SK-N-SH treated with all-trans-retinoic acid at 6 μM for 48 hours (cell line): Measurements from ENCODE around the gene TMEM131.

Experiments
- ATAC-seq: fragments of 200-7000 bp; cut with Tn5 transposase; 3 replicates; pipeline ENCODE4 v1.9.1; 2020; ENCODE audit warnings: mild to moderate bottlenecking, moderate library complexity
- ARNTL ChIP-seq: fragments of 450-650 bp; formaldehyde crosslinking; IDR thresholded peaks from 2 replicates; pipeline ENCODE4 v1.5.0; 2020; ENCODE audit warnings: low read depth, mild to moderate bottlenecking, moderate library complexity, borderline replicate concordance
- BACH2 ChIP-seq: fragments of 250-450 bp; sonication (Bioruptor Pico); IDR thresholded peaks from 2 replicates; pipeline ENCODE4 v1.9.0; 2021; ENCODE audit warnings: mild to moderate bottlenecking, borderline replicate concordance
- CSDC2 ChIP-seq: fragments of 250-450 bp; sonication (Bioruptor Pico); IDR thresholded peaks from 2 replicates; pipeline ENCODE4 v1.5.0; 2020; ENCODE audit warnings: mild to moderate bottlenecking, moderate library complexity
- CSRNP3 ChIP-seq: fragments of 250-450 bp; sonication (Bioruptor Pico); IDR thresholded peaks from 2 replicates; pipeline ENCODE4 v1.5.1; 2021; ENCODE audit warnings: mild to moderate bottlenecking, moderate library complexity
- ESRRG ChIP-seq: fragments of 250-450 bp; sonication (Bioruptor Pico); IDR thresholded peaks from 2 replicates; pipeline ENCODE4 v1.6.1; 2021; ENCODE audit warnings: mild to moderate bottlenecking
- GLIS3 ChIP-seq: fragments of 250-450 bp; sonication (Bioruptor Pico); IDR thresholded peaks from 2 replicates; pipeline ENCODE4 v1.5.0; 2020; ENCODE audit warnings: mild to moderate bottlenecking, moderate library complexity
- ISL1 ChIP-seq: fragments of 250-450 bp; sonication (Bioruptor Pico); IDR thresholded peaks from 2 replicates; pipeline ENCODE4 v2.1.2; 2022; ENCODE audit warnings: mild to moderate bottlenecking, moderate library complexity
- OSR1 ChIP-seq: fragments of 250-450 bp; sonication (Bioruptor Pico); IDR thresholded peaks from 2 replicates; pipeline ENCODE4 v1.8.0; 2022; ENCODE audit warnings: moderate library complexity, mild to moderate bottlenecking, inconsistent platforms
- PPARA ChIP-seq: fragments of 250-450 bp; sonication (Bioruptor Pico); IDR thresholded peaks from 2 replicates; pipeline ENCODE4 v1.5.0; 2020; ENCODE audit warnings: mild to moderate bottlenecking, borderline replicate concordance
- RARB ChIP-seq: fragments of 250-450 bp; sonication (Bioruptor Pico); IDR thresholded peaks from 2 replicates; pipeline ENCODE4 v1.8.0; 2021; ENCODE audit warnings: mild to moderate bottlenecking, moderate library complexity
- SNAI2 ChIP-seq: fragments of 250-450 bp; sonication (Bioruptor Pico); IDR thresholded peaks from 2 replicates; pipeline ENCODE4 v1.5.0; 2020; ENCODE audit warnings: mild to moderate bottlenecking, moderate library complexity
- TCF4 ChIP-seq: fragments of 250-450 bp; sonication (Bioruptor Pico); IDR thresholded peaks from 2 replicates; pipeline ENCODE4 v1.8.0; 2021; ENCODE audit warnings: mild to moderate bottlenecking, moderate library complexity, borderline replicate concordance
- TOX ChIP-seq: fragments of 250-450 bp; sonication (Bioruptor Pico); IDR thresholded peaks from 2 replicates; pipeline ENCODE4 v1.8.0; 2021; ENCODE audit warnings: mild to moderate bottlenecking, moderate library complexity, borderline replicate concordance
- TSHZ2 ChIP-seq: fragments of 250-450 bp; sonication (Bioruptor Pico); IDR thresholded peaks from 2 replicates; pipeline ENCODE4 v1.5.0; 2020; ENCODE audit warnings: mild to moderate bottlenecking, moderate library complexity
- ZC3H10 ChIP-seq: fragments of 250-450 bp; sonication (Bioruptor Pico); IDR thresholded peaks from 2 replicates; pipeline ENCODE4 v1.5.1; 2021; ENCODE audit warnings: mild to moderate bottlenecking, moderate library complexity
- ZFP3 ChIP-seq: fragments of 250-450 bp; sonication (Bioruptor Pico); IDR thresholded peaks from 2 replicates; pipeline ENCODE4 v1.5.0; 2020; ENCODE audit warnings: mild to moderate bottlenecking, moderate library complexity
- ZNF565 ChIP-seq: fragments of 450-650 bp; formaldehyde crosslinking; conservative IDR thresholded peaks from 2 replicates; pipeline ENCODE4 v1.5.0; 2020; ENCODE audit warnings: low read depth, mild to moderate bottlenecking, moderate library complexity
- ZNF70 ChIP-seq: fragments of 450-650 bp; formaldehyde crosslinking; IDR thresholded peaks from 2 replicates; pipeline ENCODE4 v1.5.0; 2020; ENCODE audit warnings: mild to moderate bottlenecking, moderate library complexity
- ZNF8 ChIP-seq: fragments of 450-650 bp; formaldehyde crosslinking; IDR thresholded peaks from 2 replicates; pipeline ENCODE4 v1.5.0; 2020; ENCODE audit warnings: mild to moderate bottlenecking, moderate library complexity
- TF ChIP-seq, protein P1 (sequence below): fragments of 250-450 bp; sonication (Bioruptor Pico); IDR thresholded peaks from 2 replicates; pipeline ENCODE4 v1.5.1; 2020; ENCODE audit warnings: low read depth, mild to moderate bottlenecking, moderate library complexity
- TF ChIP-seq, protein P2 (sequence below): fragments of 250-450 bp; sonication (Bioruptor Pico); IDR thresholded peaks from 2 replicates; pipeline ENCODE4 v1.8.0; 2021; ENCODE audit warnings: low read depth, mild to moderate bottlenecking, moderate library complexity, borderline replicate concordance
- TF ChIP-seq, protein P3 (sequence below): fragments of 250-450 bp; sonication (Bioruptor Pico); IDR thresholded peaks from 2 replicates; pipeline ENCODE4 v1.8.0; 2020; ENCODE audit warnings: mild to moderate bottlenecking, moderate library complexity, borderline replicate concordance

The TMEM131 gene

GRCh38 chr2:97718942-97719341 is 276.8 kb downstream of the TMEM131 start:
- no peak for ATAC-seq

GRCh38 chr2:97718051-97718882 is 277.5 kb downstream of the TMEM131 start:
- TF ChIP-seq RARB (CRISPR knock-in tag) (no peak), CSRNP3 (CRISPR knock-in tag) (no peak), SNAI2 (CRISPR knock-in tag) (no peak), ZNF8 (CRISPR knock-in tag) (no peak), ZFP3 (CRISPR knock-in tag) (no peak), ARNTL (no peak)
- TF ChIP-seq, protein P1, sequence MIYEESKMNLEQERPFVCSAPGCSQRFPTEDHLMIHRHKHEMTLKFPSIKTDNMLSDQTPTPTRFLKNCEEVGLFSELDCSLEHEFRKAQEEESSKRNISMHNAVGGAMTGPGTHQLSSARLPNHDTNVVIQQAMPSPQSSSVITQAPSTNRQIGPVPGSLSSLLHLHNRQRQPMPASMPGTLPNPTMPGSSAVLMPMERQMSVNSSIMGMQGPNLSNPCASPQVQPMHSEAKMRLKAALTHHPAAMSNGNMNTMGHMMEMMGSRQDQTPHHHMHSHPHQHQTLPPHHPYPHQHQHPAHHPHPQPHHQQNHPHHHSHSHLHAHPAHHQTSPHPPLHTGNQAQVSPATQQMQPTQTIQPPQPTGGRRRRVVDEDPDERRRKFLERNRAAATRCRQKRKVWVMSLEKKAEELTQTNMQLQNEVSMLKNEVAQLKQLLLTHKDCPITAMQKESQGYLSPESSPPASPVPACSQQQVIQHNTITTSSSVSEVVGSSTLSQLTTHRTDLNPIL (CRISPR knock-in tag) = no peak
- TF ChIP-seq, protein P2, sequence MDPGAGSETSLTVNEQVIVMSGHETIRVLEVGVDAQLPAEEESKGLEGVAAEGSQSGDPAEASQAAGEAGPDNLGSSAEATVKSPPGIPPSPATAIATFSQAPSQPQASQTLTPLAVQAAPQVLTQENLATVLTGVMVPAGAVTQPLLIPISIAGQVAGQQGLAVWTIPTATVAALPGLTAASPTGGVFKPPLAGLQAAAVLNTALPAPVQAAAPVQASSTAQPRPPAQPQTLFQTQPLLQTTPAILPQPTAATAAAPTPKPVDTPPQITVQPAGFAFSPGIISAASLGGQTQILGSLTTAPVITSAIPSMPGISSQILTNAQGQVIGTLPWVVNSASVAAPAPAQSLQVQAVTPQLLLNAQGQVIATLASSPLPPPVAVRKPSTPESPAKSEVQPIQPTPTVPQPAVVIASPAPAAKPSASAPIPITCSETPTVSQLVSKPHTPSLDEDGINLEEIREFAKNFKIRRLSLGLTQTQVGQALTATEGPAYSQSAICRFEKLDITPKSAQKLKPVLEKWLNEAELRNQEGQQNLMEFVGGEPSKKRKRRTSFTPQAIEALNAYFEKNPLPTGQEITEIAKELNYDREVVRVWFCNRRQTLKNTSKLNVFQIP (CRISPR knock-in tag) = no peak
- ATAC-seq = no peak

More at GRCh38 chr2:97718942-97719341, 276.8 kb downstream of the TMEM131 start:
- TF ChIP-seq ARNTL (no peak), TSHZ2 (CRISPR knock-in tag) (no peak), CSDC2 (CRISPR knock-in tag) (no peak), ZNF565 (no peak)
- TF ChIP-seq, protein P3, sequence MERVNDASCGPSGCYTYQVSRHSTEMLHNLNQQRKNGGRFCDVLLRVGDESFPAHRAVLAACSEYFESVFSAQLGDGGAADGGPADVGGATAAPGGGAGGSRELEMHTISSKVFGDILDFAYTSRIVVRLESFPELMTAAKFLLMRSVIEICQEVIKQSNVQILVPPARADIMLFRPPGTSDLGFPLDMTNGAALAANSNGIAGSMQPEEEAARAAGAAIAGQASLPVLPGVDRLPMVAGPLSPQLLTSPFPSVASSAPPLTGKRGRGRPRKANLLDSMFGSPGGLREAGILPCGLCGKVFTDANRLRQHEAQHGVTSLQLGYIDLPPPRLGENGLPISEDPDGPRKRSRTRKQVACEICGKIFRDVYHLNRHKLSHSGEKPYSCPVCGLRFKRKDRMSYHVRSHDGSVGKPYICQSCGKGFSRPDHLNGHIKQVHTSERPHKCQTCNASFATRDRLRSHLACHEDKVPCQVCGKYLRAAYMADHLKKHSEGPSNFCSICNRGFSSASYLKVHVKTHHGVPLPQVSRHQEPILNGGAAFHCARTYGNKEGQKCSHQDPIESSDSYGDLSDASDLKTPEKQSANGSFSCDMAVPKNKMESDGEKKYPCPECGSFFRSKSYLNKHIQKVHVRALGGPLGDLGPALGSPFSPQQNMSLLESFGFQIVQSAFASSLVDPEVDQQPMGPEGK (CRISPR knock-in tag) = no peak

DNA sequence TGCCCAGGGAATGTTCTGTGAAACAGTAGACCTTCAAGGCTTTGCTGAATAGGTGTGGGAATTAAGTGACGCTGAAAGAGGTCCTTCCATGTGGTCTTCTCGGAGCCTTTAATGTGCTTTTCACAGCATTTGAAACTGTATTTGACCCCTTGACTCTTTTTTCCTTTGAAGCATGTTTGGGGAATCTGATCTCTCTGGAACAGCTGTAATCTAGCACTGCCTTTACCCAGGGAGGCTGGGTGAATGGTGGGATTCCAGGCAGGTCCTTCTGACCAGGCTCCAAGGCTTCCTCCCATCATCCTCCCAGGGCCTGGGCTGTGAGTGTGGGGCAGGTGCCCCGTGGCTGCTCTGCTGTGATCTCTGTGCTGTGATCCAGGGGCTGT is 278.1 kb downstream of the TMEM131 start:
- no peak; the same call in 2 of the 3 replicates for ATAC-seq
- TF ChIP-seq ISL1 (CRISPR knock-in tag) (no peak), TSHZ2 (CRISPR knock-in tag) (no peak), CSRNP3 (CRISPR knock-in tag) (no peak), SNAI2 (CRISPR knock-in tag) (no peak), ZNF8 (CRISPR knock-in tag) (no peak), TCF4 (CRISPR knock-in tag) (no peak), ZNF70 (CRISPR knock-in tag) (no peak), OSR1 (CRISPR knock-in tag) (no peak), PPARA (CRISPR knock-in tag) (no peak), BACH2 (CRISPR knock-in tag) (no peak), TOX (CRISPR knock-in tag) (no peak), ZNF565 (no peak), ESRRG (no peak), ZC3H10 (CRISPR knock-in tag) (no peak), GLIS3 (CRISPR knock-in tag) (no peak)
